Neural progenitor cell (in vitro differentiated cells): ENCODE results near the gene SYNE3. TPM values are rescaled to one million over a fixed set of nuclear protein-coding genes. Genes with fewer than 3 reads are reported as not detected.
A peak's percentile ranks its signal among the peaks of the same experiment; 100 is the strongest.

Experiments
- DNase-seq: peaks from one replicate; pipeline ENCODE4 v3.0.0-alpha.2; 2016; ENCODE audit warnings: low spot score
- H2AFZ ChIP-seq: fragments of 200-600 bp; sonication (generic); replicated peaks from 2 replicates; pipeline ENCODE4 v1.6.1; 2016; ENCODE audit warnings: antibody characterized with exemption
- H3F3A ChIP-seq: fragments of 200-600 bp; sonication (generic); 2 replicates; pipeline ENCODE4 v1.6.1; 2016; ENCODE audit warnings: antibody characterized with exemption, low read depth
- H3K27ac ChIP-seq: fragments of 200-600 bp; sonication (generic); 2 replicates; pipeline ENCODE4 v1.5.1; 2016; ENCODE audit warnings: mild to moderate bottlenecking
- H3K27me3 ChIP-seq: fragments of 200-600 bp; sonication (generic); 2 replicates; pipeline ENCODE4 v1.6.1; 2016; ENCODE audit warnings: mild to moderate bottlenecking, moderate library complexity
- H3K36me3 ChIP-seq: fragments of 200-600 bp; sonication (generic); 2 replicates; pipeline ENCODE4 v1.5.1; 2016
- H3K4me1 ChIP-seq: fragments of 200-600 bp; sonication (generic); 2 replicates; pipeline ENCODE4 v1.6.1; 2016; ENCODE audit warnings: mixed run types
- H3K4me2 ChIP-seq: fragments of 200-600 bp; sonication (generic); 2 replicates; pipeline ENCODE4 v1.6.1; 2016
- H3K4me3 ChIP-seq: fragments of 200-600 bp; sonication (generic); 2 replicates; pipeline ENCODE4 v1.5.1; 2016
- H3K79me2 ChIP-seq: fragments of 200-600 bp; sonication (generic); 2 replicates; pipeline ENCODE4 v1.6.1; 2016; ENCODE audit warnings: low read depth
- H3K9ac ChIP-seq: fragments of 200-600 bp; sonication (generic); 2 replicates; pipeline ENCODE4 v1.6.1; 2016
- H3K9me3 ChIP-seq: fragments of 200-600 bp; sonication (generic); 2 replicates; pipeline ENCODE4 v1.5.1; 2016; ENCODE audit warnings: low read depth
- H4K20me1 ChIP-seq: fragments of 200-600 bp; sonication (generic); 2 replicates; pipeline ENCODE4 v1.6.1; 2016; ENCODE audit warnings: low read depth
- H3K27ac Mint-ChIP-seq: 3 replicates; pipeline ENCODE4 v1.8.0; 2021; ENCODE audit warnings: mixed read lengths
- H3K27me3 Mint-ChIP-seq: 2 replicates; pipeline ENCODE4 v1.8.0; 2022; ENCODE audit warnings: low read depth, mild to moderate bottlenecking, inconsistent platforms, moderate library complexity, mixed read lengths; ENCODE audit not compliant: insufficient read depth
- H3K36me3 Mint-ChIP-seq: 3 replicates; pipeline ENCODE4 v1.8.0; 2021; ENCODE audit warnings: mixed read lengths
- H3K4me1 Mint-ChIP-seq: 3 replicates; pipeline ENCODE4 v1.8.0; 2021; ENCODE audit warnings: mixed read lengths
- H3K4me3 Mint-ChIP-seq: 3 replicates; pipeline ENCODE4 v1.8.0; 2021; ENCODE audit warnings: mild to moderate bottlenecking, moderate library complexity, mixed read lengths
- H3K9me3 Mint-ChIP-seq: 3 replicates; pipeline ENCODE4 v1.8.0; 2020; ENCODE audit warnings: mixed read lengths
- CTCF ChIP-seq: fragments of 200-600 bp; sonication (generic); IDR thresholded peaks from 2 replicates; pipeline ENCODE4 v1.5.1; 2017; ENCODE audit warnings: antibody characterized with exemption, mild to moderate bottlenecking
- EZH2 ChIP-seq: fragments of 200-600 bp; sonication (generic); IDR thresholded peaks from 2 replicates; pipeline ENCODE4 v1.6.1; 2017; ENCODE audit warnings: antibody characterized with exemption, mild to moderate bottlenecking, moderate library complexity
- EZH2phosphoT487 ChIP-seq: fragments of 200-600 bp; sonication (generic); IDR thresholded peaks from 2 replicates; pipeline ENCODE4 v1.6.1; 2017; ENCODE audit warnings: antibody characterized with exemption
- total RNA-seq: library from RNA; depleted of rRNA; stranded (reverse); fragments of >200 nt; gene quantifications from 2 replicates; pipeline ENCODE4 v1.2.3, GENCODE V29; 2015; ENCODE audit warnings: low replicate concordance

Gene SYNE3
- total RNA-seq, 1 donor from 2014 or later: 0.06 TPM

GRCh38 chr14:95480887-95481226 is 35.6 kb downstream of the SYNE3 start:
- H3K4me2 ChIP-seq: no peak overlapping the region
- H3K36me3 ChIP-seq: no peaks in the 10 kb centered on the region
- TF ChIP-seq CTCF (no peak), EZH2 (no peak), EZH2phosphoT487 (no peak)
- H3K4me1 Mint-ChIP-seq: peaks cover 34% of the 10 kb centered on the region
- no peak overlapping the region for H2AFZ ChIP-seq
- H4K20me1 ChIP-seq: no peaks in the 10 kb centered on the region
- no peak overlapping the region for H3K9ac ChIP-seq
- H3K4me3 ChIP-seq: no peak overlapping the region
- H3K79me2 ChIP-seq: no peaks in the 10 kb centered on the region
- no peaks in the 10 kb centered on the region for H3K9me3 ChIP-seq
- DNase-seq: no peak
- peaks cover 16% of the 10 kb centered on the region for H3K27me3 Mint-ChIP-seq
- H3K4me1 ChIP-seq: peaks cover 23% of the 10 kb centered on the region
- peak overlapping the region; percentile 47 for H3K27ac Mint-ChIP-seq
- no peaks in the 10 kb centered on the region for H3K36me3 Mint-ChIP-seq
- no peak overlapping the region for H3K4me3 Mint-ChIP-seq
- H3F3A ChIP-seq: no peaks in the 10 kb centered on the region
- H3K27me3 ChIP-seq: no peaks in the 10 kb centered on the region
- H3K9me3 Mint-ChIP-seq: no peaks in the 10 kb centered on the region
- H3K27ac ChIP-seq: no peak overlapping the region

GRCh38 chr14:95480109-95480886 is 36.2 kb downstream of the SYNE3 start:
- H3K27ac Mint-ChIP-seq: peak overlapping the region; percentile 80
- H3K4me1 Mint-ChIP-seq: peaks cover 30% of the 10 kb centered on the region
- no peak overlapping the region for H3K9ac ChIP-seq
- no peaks in the 10 kb centered on the region for H3K9me3 Mint-ChIP-seq
- H3K27ac ChIP-seq: no peak overlapping the region
- no peaks in the 10 kb centered on the region for H3F3A ChIP-seq
- H3K4me3 ChIP-seq: no peak overlapping the region
- no peak overlapping the region for H3K4me2 ChIP-seq
- H3K79me2 ChIP-seq: no peaks in the 10 kb centered on the region
- no peak overlapping the region for H2AFZ ChIP-seq
- H3K4me3 Mint-ChIP-seq: peak overlapping the region; percentile 53
- peaks cover 12% of the 10 kb centered on the region for H3K27me3 Mint-ChIP-seq
- TF ChIP-seq CTCF (no peak), EZH2phosphoT487 (no peak), EZH2 (no peak)
- H3K36me3 Mint-ChIP-seq: no peaks in the 10 kb centered on the region
- H3K36me3 ChIP-seq: no peaks in the 10 kb centered on the region
- no peaks in the 10 kb centered on the region for H3K9me3 ChIP-seq
- no peak for DNase-seq
- no peaks in the 10 kb centered on the region for H4K20me1 ChIP-seq
- peaks cover 18% of the 10 kb centered on the region for H3K4me1 ChIP-seq
- no peaks in the 10 kb centered on the region for H3K27me3 ChIP-seq

GRCh38 chr14:95479494-95479893 is 37.0 kb downstream of the SYNE3 start:
- H3K27me3 Mint-ChIP-seq: peaks cover 12% of the 10 kb centered on the region
- no peak overlapping the region for H3K9ac ChIP-seq
- no peaks in the 10 kb centered on the region for H3K9me3 ChIP-seq
- no peaks in the 10 kb centered on the region for H3K36me3 Mint-ChIP-seq
- H3K9me3 Mint-ChIP-seq: no peaks in the 10 kb centered on the region
- TF ChIP-seq EZH2: no peak
- no peak for TF ChIP-seq CTCF
- TF ChIP-seq EZH2phosphoT487: no peak
- no peaks in the 10 kb centered on the region for H4K20me1 ChIP-seq
- H3K4me1 Mint-ChIP-seq: peaks cover 23% of the 10 kb centered on the region
- no peaks in the 10 kb centered on the region for H3K27me3 ChIP-seq
- H3K27ac ChIP-seq: no peak overlapping the region
- H3K4me2 ChIP-seq: no peak overlapping the region
- no peak for DNase-seq
- no peaks in the 10 kb centered on the region for H3K36me3 ChIP-seq
- H3K4me3 Mint-ChIP-seq: no peak overlapping the region
- H3K4me3 ChIP-seq: no peak overlapping the region
- H3K79me2 ChIP-seq: no peaks in the 10 kb centered on the region
- peak overlapping the region; percentile 21 for H3K27ac Mint-ChIP-seq
- H3K4me1 ChIP-seq: peaks cover 10% of the 10 kb centered on the region
- no peak overlapping the region for H2AFZ ChIP-seq
- H3F3A ChIP-seq: no peaks in the 10 kb centered on the region
